Stimulated activated CD8-positive, alpha-beta memory T cell treated with anti-CD3 and anti-CD28 coated beads, Interleukin-2, amount 100 ng/mL, for 48 hours (primary cell): ENCODE measurements around the gene TEP1.
"Not testable (repeated sequence)": the region's sequence is repeated elsewhere in the genome, so short reads cannot be mapped to it uniquely, and the experiment has no call there.

Source experiments
- DNase-seq, 2 donors: peaks; one replicate each; pipeline ENCODE4 v3.0.0-alpha.2; 2020; ENCODE audit warnings: low read depth in 2 of 2

TEP1 gene

GRCh38 chr14:20386276-20386855, 26.9 kb downstream of the TEP1 start:
- no peak for DNase-seq

GRCh38 chr14:20384886-20385285, 28.4 kb downstream of the TEP1 start:
- DNase-seq: no peak

GRCh38 chr14:20384321-20384720, 29.0 kb downstream of the TEP1 start:
- DNase-seq: no peak

- no peak for DNase-seq
These were observed 29.7 kb downstream of the TEP1 start for GRCh38 chr14:20383636-20384035.

- DNase-seq: no peak
These were observed 30.3 kb downstream of the TEP1 start for GRCh38 chr14:20383032-20383431.

GRCh38 chr14:20382526-20382925, 30.8 kb downstream of the TEP1 start:
- no peak for DNase-seq

- DNase-seq: no peak
These were observed 32.0 kb downstream of the TEP1 start for GRCh38 chr14:20381341-20381740.

- DNase-seq: no peak
These were observed 32.6 kb downstream of the TEP1 start for GRCh38 chr14:20380681-20381080.

GRCh38 chr14:20379743-20380142, 33.6 kb downstream of the TEP1 start:
- DNase-seq: no peak

- DNase-seq: no peak
These were observed 36.1 kb downstream of the TEP1 start for GRCh38 chr14:20377171-20377570.

GRCh38 chr14:20376071-20376588, 37.2 kb downstream of the TEP1 start:
- DNase-seq: no peak

GRCh38 chr14:20375471-20375870, 37.8 kb downstream of the TEP1 start:
- no peak for DNase-seq

- DNase-seq: no peak
These were observed 40.5 kb downstream of the TEP1 start for GRCh38 chr14:20372796-20373195.

- no peak for DNase-seq
These were observed 47.4 kb downstream of the TEP1 start for GRCh38 chr14:20365928-20366327.

- DNase-seq: not testable (repeated sequence)
These were observed 54.8 kb downstream of the TEP1 start for GRCh38 chr14:20358474-20358873.

GRCh38 chr14:20356422-20356821, 56.9 kb downstream of the TEP1 start:
- DNase-seq: no peak

GRCh38 chr14:20350860-20351259, 62.4 kb downstream of the TEP1 start:
- DNase-seq: no peak

- DNase-seq: no peak
These were observed 63.0 kb downstream of the TEP1 start for GRCh38 chr14:20350282-20350681.

- no peak for DNase-seq
These were observed 65.6 kb downstream of the TEP1 start for GRCh38 chr14:20347747-20348146.

- no peak for DNase-seq
These were observed 66.6 kb downstream of the TEP1 start for GRCh38 chr14:20346713-20347112.

- no peak for DNase-seq
These were observed 67.9 kb downstream of the TEP1 start for GRCh38 chr14:20345366-20345765.

GRCh38 chr14:20343862-20344220, 69.5 kb downstream of the TEP1 start:
- no peak for DNase-seq

GRCh38 chr14:20343092-20343861, 70.0 kb downstream of the TEP1 start, which contains the start of gene PARP2:
TSS of gene PARP2 (plus strand) at chr14:20343635. CDS start at chr14:20343642, 7 bp downstream.
- peak; percentile 93 to 95 for DNase-seq
